ENCODE data around the gene SCG2. TPM values are rescaled to one million over a fixed set of nuclear protein-coding genes. Genes with fewer than 3 reads are reported as not detected.

Gene SCG2
- total RNA-seq, 1 donor from 2014 or later = 0.19 TPM

DNA sequence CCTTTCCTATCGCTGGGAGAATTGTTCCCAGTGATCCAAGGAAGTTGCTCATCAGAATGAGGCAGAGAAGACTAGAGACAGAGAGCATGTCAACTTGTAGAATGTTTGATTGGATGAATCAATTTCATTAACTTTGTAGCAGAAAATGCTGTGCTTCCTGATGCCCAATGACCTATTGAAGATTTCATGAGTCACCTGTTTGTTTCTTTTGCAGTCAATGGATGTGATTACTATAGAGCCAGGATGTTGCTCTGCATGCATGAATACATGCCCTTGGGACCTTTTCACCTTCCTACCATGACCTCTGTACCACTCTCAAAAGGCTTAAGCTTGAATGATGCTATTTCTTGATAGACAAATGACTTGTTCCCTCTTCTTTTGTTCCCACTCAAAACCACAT lies 23.3 kb downstream of the SCG2 start:
- DNase-seq (ENCODE audit: low spot score) = no peak

DNA sequence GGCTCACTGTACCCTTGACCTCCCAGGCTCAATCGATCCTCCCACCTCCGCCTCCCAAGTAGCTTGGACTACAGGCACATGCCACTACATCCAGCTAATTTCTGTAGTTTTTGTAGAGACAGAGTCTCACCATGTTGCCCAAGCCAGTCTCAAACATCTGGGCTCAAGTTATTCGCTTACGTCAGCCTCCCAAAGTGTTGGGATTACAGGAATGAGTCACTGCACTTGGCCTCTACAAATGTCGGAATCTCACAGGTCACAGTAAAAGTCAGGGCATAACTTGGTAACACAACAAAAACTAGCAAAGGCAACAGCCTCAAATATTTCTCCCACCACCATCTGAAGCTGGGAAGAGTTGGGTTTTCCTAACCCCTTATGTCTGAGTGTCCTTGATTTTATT lies 25.3 kb downstream of the SCG2 start:
- no peak for DNase-seq (ENCODE audit: low spot score)

DNA sequence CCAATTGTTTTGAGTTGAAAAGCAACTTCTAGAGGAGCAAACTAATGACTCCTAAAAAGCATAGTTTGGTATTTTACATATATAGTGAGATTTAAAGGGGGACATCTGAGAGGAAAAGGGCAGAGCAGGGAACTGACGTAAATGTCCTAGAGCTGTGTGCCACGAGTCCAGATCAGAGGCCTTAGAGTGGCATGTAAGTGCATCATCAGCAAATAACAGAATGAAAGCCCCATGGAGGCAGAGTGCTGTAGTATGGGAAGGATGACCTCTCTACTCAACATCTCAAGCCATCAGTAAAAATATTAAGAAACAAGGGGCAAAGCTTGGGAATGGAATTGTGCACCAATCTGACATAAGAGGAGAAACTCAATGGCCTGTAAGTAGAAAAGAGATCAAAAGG lies 31.4 kb downstream of the SCG2 start:
- DNase-seq (ENCODE audit: low spot score) = no peak

GRCh38 chr2:223566396-223566795 lies 35.8 kb downstream of the SCG2 start:
- DNase-seq (ENCODE audit: low spot score) = no peak

GRCh38 chr2:223563462-223563861 lies 38.7 kb downstream of the SCG2 start:
- no peak for DNase-seq (ENCODE audit: low spot score)

GRCh38 chr2:223562078-223562477 lies 40.1 kb downstream of the SCG2 start:
- DNase-seq (ENCODE audit: low spot score) = no peak

GRCh38 chr2:223560749-223561435 lies 41.3 kb downstream of the SCG2 start:
- no peak for DNase-seq (ENCODE audit: low spot score)

GRCh38 chr2:223558970-223559369 lies 43.2 kb downstream of the SCG2 start:
- no peak for DNase-seq (ENCODE audit: low spot score)

- DNase-seq (ENCODE audit: low spot score) = no peak
These were observed 47.2 kb downstream of the SCG2 start for GRCh38 chr2:223554923-223555322.

DNA sequence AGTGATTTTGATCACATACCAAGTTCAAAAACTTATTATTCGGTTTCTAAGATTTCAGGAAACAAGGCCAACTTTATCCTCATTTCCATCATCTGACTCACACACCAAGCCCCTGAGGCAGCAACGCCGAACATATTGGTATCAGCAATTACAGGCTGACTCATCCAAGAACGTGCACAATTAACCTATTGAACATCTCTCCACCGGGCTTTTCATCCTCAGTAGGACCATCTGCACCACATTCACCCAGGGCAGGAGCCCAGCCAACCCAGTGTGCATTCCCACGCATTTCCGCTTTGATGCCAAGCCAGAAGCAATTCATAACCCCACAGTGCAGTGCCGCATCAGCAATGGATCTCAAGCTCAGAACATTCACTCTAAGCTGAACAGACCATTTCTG lies 52.9 kb downstream of the SCG2 start:
- no peak for DNase-seq (ENCODE audit: low spot score)

GRCh38 chr2:223548194-223548593 lies 54.0 kb downstream of the SCG2 start:
- DNase-seq (ENCODE audit: low spot score) = no peak

Other genes with a start within 250 kb of the SCG2 start
- gene AP1S3, start 235.2 kb upstream of the SCG2 start, total RNA-seq = 0.61 TPM